ENCODE measurements around the gene SDCBP2.

The SDCBP2 gene, protein sequence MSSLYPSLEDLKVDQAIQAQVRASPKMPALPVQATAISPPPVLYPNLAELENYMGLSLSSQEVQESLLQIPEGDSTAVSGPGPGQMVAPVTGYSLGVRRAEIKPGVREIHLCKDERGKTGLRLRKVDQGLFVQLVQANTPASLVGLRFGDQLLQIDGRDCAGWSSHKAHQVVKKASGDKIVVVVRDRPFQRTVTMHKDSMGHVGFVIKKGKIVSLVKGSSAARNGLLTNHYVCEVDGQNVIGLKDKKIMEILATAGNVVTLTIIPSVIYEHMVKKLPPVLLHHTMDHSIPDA

DNA sequence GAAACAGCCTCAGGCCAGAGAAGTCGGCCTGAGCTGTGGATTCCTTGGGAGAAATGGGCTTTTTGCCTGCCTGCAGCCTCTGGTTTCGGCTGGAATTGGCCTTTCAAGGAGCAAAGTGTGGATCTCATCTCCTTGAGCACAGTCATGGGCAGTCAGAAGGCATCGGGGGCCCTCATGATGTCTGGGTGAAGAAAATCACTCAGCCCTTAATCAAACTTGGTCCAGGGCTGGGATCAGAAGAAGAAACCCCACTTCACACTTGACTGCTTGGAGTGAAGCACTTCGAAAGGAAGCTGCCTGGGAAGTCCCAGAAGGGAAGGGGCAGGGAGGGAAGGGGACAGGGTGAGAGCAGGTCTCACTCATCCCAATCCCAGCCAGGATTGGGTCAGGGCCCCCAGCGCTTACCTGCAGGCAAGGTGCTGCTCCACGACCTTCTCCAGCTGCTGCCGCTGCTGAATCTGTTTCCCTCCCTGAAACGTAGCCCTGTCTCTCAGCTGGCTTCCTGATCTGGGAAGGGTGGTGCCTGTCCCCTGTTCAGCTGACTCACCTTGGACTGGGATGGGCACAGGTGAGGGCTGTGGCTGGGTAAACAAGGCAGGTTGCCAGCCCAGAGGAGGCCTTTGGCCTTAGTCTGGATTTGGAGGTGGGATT lies at the start of gene SDCBP2:
SDCBP2 (minus strand) TSS at position 460 of the 651 bp plus-strand sequence. CDS start 8,723 bp downstream, outside the sequence.
- no peak for DNase-seq (ENCODE audit: low read depth in 2 of 2, low spot score in 1 of 2)

DNA sequence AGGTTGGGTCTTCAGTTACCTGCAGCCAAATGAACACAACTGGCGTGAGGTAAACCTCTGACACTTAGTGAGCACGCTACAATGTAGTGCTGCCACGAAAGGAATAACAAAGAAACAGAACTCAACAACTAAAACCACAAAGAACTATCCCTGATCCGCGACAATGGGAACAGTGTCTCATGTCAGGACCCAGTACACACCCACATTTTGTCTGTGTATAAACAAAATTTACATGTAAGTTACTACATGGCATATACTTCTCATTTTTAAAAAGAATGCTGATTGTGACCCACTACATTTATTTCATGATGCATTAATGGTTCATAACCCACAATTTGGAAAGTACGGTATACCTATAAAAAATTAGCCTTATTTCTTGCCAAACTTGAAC lies 49.8 kb upstream of the SDCBP2 start:
- no peak for DNase-seq (ENCODE audit: low read depth in 2 of 2, low spot score in 1 of 2)

DNA sequence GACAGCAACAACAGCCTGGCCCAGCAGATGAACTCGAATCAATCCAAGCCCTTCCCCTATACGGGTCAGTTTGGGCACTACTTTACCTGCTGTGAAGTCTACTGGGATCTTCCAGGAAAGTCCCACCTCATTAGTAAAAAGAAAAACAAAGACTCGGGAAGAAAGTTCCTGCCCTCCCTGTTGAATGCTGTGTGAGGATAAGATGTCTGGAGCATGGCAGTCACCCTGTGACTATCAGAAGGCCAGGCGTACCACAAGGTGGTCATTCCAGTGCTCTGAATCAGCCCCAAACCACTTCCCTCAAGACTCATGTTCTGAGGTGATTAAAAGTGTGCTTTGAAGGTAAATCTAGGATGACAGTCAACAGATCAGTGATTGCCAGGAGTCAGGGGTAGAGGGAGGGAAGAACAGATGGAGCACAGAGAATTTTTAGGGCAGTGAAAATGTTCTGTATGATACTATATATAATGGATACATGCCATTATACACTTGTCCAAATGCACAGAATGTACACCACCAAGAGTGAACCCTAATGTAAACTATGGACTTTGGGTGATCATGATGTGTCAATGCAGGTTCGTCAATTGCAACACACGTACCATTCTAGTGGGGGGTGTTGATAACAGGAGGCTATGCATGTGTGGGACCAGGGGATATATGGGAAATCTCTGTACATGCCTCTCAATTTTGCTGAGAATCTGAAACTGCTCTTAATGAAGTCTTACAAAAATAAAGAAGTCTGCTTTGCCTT lies 49.2 kb upstream of the SDCBP2 start:
- DNase-seq (ENCODE audit: low read depth in 2 of 2, low spot score in 1 of 2): no peak

DNA sequence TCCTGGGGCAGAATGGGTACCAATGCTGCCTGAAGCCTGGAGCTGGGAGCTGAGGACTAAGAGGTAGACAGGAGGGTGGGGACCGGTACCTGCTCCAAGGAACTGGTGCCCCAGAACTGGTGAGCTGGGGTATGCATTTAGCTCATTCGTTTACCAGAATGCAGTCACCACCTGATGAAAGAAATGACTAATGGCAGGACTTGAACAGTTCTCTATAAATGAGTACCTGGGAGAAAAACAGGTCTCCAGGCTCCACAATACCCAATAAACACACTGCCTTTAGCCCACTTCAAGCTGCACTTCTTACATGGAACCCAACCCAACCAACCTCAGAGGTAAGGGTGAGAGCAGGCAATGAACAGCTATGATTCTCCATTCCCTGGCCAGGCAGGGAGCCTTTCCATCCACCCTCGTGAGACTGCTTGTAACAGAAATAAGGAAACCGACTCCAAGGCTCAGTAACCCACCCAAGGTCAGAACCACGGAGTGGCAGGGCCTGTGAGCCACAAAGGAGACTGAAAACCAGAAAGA lies 48.5 kb upstream of the SDCBP2 start:
- DNase-seq (ENCODE audit: low read depth in 2 of 2, low spot score in 1 of 2): no peak

DNA sequence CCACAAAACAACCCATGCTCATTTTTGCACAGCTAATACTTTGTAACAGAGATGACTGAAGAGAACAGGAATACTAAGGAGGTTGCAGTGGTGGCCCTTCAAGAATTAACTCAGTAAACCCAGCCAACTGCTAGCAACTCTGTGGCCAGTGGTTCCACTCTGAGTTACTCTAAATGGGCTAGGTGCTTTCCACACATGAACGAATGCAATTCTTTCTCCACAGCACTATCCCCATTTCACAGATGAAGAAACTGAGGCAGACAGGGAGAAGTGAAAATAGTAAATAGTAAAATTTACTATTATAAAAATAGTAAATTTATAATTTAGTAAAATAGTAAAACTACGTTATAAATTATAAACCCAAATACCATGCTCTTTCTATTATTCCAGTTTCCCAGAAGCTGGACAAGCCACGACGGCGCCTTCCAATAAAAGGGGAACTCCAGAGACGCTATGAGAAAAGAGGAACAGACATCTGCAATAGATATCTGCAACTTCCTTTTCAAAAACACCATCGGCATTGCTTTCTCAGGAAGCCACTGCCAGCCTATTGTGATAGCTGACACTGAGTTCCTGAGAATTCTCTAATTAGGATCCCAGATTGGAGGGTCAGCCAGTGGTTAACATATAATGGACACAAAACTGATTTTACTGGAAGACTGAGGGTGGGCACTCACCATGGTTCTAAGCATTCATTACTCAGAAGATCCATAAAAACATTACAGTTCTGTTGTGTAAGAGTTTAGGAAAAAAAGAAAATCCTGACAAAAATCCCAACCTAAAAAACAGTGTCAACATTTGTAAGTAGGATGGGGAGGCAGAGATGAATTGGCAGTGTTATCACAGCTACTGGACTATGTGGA lies 47.7 kb upstream of the SDCBP2 start:
- DNase-seq (ENCODE audit: low read depth in 2 of 2, low spot score in 1 of 2): no peak

DNA sequence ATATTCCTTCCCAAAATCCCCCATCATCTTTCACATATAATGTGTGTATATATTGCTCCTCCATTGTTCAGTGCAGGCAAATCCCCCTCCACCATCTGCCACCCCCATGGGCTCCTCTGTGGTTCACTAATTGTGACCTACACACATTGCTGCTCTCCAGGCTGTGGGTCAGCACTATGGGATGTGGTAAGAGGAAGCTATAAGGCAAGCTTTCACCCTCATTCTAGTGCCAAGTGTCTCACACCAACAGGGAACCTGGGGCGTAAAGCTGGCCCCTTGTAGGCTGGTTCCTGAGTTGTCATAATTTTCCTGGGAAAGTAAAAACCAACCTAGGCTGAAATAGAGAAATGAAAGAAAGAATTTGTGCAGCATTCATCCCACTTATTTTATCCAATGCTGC lies 47.1 kb upstream of the SDCBP2 start:
- DNase-seq (ENCODE audit: low read depth in 2 of 2, low spot score in 1 of 2): no peak

DNA sequence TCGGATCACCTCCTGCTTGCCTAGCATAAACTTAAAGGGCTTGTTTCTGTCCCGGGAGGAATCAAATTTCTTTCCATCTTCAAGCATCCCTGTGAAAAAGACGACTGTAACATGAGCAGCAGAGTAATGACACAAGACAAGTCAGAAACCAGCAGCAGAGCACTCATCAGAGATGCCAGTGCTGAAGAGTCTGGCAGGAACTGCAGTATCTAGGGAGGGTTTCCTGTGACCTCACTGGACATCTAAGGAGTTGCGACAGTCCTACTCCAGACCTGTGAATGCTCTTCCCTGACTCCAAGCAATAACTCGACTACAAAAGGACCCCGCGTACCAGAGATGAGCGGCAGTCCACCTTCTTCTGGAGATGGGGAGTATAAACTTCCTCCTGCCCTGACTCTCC lies 46.6 kb upstream of the SDCBP2 start:
- no peak for DNase-seq (ENCODE audit: low read depth in 2 of 2, low spot score in 1 of 2)

DNA sequence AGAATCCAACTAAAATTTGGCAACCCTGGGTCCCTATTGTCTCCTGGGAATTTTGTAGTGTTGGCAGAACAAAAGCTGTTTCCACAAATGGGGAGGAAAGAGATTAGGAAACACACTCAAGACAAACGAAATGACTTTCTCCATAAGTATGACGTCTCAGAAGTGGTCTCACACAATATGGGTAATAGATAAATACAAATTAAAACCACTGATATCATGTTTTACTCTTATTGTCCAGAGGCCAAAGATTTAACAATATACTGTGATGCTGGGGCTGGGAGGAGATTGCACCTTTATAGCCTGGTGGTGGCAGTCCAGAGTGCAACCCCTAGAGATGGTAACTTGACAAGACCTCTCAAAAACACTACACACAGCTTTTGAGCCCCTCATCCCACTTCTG lies 45.3 kb upstream of the SDCBP2 start:
- no peak for DNase-seq (ENCODE audit: low read depth in 2 of 2, low spot score in 1 of 2)

DNA sequence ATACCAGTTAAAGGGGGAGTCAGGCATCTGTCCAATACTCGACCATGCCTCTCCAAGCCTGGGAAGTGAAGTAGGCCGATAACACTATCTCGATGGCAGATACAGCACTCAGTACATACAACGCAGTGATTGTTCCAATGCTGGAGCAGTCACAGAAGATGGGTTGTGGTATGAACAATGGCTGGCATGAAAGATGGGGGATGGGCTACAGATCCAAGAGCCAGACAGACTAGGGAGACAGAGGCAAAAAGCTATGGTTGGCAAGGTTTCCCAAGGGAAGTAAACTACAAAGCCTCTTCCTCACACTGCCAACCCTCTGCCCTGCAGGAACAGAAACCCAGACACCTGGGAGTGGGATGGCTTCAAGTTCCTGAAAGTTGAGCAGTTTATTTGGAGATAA lies 44.7 kb upstream of the SDCBP2 start:
- DNase-seq (ENCODE audit: low read depth in 2 of 2, low spot score in 1 of 2): no peak

DNA sequence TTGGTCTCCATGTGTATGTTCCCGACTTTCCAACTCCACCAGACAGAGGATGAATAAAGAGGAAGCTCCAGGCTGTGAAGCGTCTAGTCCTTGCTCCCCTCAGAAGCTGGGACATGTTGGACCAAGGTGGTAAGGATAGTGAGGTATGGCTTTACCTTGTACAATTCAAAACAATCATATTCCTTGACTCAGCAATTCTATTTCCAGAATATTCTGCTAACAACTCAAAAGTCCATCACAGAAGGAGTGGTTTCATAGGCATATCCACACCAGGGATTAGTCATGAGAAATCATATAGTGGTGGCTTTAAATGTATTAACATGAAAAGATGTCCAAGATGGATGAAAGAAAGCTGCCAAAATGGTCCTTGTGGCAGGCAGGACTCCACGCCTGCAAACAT lies 44.1 kb upstream of the SDCBP2 start:
- DNase-seq (ENCODE audit: low read depth in 2 of 2, low spot score in 1 of 2): no peak

DNA sequence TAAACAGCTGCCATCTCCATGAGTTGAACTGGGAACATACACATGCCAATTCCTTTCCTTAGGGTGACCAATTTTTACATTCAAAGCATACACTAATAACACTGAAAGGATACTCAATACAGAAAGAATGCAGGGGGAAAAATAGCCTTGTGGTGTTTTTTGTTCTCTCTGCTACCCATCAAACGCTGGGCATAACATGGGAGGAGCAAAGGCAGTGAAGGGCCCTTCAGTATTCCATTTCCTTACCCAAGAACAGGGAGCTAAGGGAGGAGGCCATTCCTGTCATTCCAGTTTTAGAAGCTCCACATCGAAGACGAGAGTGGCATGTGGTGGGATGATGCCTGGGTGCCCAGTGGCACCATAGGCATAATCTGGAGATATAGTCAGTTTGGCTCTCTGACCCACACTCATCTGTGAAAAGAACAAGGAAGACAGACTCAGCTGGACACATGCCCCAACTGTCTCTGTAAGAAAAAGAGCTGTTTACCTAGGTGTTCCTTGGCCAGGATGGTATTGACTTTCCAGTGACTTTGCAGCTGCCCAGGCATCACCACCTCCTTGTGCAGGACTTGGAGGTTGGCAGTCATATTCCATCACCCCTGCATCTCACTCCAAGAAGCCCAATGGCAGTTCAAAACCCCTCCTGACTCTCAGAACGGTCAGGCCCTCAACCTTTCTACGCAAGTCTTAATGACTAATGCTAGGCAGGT lies 43.0 kb upstream of the SDCBP2 start:
- DNase-seq (ENCODE audit: low read depth in 2 of 2, low spot score in 1 of 2): no peak

DNA sequence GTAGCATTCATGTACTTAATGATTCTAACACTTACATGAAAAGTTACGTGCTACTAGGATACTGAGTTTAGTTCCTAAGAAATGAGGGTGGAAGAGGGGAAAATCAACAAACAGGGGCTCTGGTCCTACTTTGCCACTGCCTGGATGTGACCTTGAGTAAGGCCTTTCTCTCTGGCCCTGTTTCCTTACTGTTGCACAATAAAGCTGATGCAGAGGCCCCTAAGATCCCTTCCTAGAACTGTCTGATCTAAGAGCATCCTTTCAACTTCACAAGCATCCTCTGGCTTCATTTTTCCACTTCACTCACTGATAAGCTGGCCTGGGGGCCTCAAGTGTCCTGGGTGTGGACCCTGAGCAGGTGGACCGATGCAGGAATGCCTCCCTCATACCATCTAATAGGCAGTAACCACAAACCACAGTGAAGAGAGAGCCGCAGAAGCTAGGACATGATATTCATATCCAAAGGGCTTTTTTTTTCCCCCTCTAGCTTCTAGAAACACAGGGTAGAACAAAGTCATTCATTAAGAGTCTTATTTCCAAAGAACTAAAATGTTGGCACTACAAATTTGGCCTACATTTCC lies 42.4 kb upstream of the SDCBP2 start:
- DNase-seq (ENCODE audit: low read depth in 2 of 2, low spot score in 1 of 2): no peak

DNA sequence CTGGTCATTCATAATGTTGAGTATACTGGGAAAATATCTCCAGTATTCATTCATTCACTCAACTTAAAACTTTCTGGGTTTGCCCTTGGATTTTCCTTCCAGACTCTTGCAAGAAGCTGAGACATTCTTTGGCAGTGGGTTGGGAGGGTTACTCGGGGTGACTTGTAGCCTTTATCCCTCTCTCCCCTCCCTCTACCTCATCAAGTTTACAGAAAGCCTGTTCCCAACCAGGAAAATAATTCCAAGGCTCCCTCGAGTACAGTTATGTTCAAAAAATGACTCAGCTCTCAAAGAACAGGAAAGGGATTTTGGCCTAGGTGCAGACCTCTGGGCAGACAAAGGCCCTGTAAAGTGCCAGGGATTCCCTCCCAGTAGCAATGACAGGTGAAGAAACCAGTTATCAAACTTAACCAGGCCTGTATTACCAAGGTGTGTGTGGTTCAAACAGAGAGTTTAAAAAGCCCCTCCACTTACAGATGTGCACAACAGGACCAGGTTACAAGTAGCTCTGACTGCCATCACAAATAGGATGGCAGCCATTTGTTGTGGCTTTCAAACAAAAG lies 41.7 kb upstream of the SDCBP2 start:
- no peak for DNase-seq (ENCODE audit: low read depth in 2 of 2, low spot score in 1 of 2)

DNA sequence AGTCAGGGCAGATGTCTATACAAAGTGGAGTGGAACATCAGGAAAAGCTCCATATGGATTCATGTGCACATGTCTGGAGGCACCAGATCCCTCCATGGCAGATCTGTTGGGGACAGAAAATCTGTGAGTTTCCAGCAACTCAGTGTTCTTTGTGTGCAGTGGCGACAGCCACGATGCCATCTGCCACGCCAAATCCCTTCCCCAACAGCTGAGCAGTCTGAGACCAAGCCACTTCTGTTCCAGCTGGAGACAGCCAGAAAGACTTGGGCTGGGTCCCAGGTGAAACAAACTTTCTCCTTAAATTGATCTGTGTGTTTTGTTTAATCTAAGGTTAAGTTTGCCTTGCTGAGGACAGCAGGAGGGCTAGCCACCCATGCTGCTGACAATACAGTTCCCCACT lies 41.0 kb upstream of the SDCBP2 start:
- no peak for DNase-seq (ENCODE audit: low read depth in 2 of 2, low spot score in 1 of 2)

DNA sequence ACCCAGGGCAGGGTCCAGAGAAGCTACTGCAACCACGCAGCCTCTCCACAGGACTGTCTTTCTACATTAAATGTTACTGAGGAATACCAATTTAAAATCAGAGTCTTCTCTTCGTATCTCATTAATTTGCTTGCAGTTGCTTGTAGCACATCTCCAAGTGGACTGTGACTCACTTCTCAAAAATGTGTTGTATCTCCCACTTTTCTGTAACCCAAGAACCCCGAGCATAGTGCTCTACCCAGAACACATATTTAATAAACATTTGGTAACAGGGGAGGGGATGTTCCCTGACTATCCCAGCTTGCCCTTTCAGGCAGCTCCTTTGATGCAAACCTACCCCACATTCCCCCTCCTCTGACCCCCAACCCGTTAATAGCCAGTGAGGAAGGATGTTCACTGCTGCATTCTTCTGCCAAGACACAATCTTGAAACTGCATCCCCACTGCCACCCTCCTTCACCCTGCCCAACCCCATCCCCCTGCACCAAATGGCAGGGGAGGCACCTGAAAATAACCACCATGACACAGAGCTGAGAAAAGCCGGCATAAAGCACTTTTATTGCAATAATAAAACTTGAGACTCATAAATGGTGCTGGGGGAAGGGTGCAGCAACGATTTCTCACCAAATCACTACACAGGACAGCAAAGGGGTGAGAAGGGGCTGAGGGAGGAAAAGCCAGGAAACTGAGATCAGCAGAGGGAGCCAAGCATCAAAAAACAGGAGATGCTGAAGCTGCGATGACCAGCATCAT lies 39.7 kb upstream of the SDCBP2 start:
- DNase-seq (ENCODE audit: low read depth in 2 of 2, low spot score in 1 of 2): no peak

DNA sequence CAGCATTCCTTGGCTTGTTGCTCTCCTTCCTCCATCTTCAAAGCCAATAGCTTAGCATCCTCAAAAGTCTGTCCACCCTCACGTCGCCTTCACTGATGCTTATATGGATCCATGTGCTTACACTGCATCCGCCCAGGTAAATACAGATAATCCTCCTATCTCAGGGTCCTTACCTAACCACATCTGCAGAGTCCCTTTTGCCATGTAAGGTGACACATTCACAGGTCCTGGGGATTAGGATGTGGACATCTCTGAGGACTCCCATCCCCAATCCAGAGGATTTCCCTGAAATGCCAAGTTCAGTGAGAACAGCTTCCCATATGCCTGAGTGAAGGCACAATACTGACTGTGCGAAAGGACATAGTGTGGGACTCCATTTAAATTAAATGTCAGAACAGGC lies 38.5 kb upstream of the SDCBP2 start:
- DNase-seq (ENCODE audit: low read depth in 2 of 2, low spot score in 1 of 2): no peak

DNA sequence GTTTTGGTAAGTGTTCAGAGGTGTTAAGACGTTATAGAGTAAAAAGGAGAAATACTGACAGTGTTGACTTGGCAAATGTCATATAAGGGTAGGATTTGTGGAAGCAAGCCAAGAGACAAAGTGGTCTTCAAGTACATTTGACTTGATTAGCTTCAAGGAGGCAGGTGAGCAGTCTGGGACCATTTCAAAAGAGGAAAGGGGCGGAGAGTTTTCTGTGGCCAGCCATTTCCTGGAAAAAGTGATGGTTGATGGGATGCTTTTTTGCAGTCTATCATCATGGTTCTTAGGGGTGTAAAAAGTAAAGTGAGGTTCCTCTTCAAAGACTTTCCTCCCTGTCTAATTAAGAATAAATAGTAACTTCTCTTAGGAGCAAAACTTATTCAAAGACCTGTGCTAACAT lies 35.2 kb upstream of the SDCBP2 start:
- DNase-seq (ENCODE audit: low read depth in 2 of 2, low spot score in 1 of 2): no peak

DNA sequence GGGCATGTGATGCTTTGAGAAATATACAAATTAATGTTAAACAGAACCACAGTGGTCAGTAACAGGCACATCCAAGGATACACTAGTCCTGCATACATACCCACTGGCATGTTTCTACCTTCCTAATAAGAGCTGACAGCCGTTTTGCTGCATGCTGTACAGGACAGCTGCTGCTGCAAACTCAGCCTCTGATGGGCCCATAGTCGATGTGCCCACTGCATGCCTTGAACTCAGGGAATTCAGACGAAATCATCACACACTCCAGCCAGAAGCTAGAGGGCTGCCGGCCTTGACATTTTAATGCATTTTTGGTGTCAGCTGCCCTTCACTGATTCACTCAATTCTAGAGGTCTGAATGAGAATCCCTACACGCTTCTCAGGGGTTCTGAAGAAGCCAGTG lies 34.6 kb upstream of the SDCBP2 start:
- no peak for DNase-seq (ENCODE audit: low read depth in 2 of 2, low spot score in 1 of 2)

DNA sequence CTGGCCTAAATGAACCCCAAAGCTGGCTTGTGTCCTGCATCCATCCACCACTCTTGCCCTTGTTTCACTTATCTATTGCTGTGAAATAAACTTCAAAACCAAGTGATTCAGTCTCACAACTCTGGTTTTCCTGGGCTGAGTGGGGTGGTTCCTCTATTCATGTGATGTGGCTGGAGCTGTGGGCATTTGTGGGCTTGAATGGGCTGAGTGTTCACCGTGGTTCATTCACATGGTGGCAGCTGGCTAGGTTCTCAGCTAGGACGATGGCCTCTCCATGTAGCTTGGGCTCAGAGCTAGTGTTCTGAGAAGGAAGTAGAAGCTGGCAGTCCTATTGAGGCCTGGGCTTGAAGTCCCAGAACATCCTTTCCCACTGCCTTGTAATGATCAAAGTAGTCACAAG lies 33.5 kb upstream of the SDCBP2 start:
- DNase-seq (ENCODE audit: low read depth in 2 of 2, low spot score in 1 of 2): no peak
